Activated T-cell treated with anti-CD3 and anti-CD28 coated beads, Interleukin-2, amount 50 U/mL, for 24 hours (primary cell): ENCODE results near the gene NCKAP5.

ENCODE experiments used
- DNase-seq: peaks from one replicate; pipeline ENCODE4 v3.0.0-alpha.2; 2020
- H3K27ac Mint-ChIP-seq: 2 replicates; pipeline ENCODE4 v1.8.0; 2020; ENCODE audit warnings: mild to moderate bottlenecking, mixed read lengths
- H3K27me3 Mint-ChIP-seq: 2 replicates; pipeline ENCODE4 v1.8.0; 2020; ENCODE audit warnings: mixed read lengths
- H3K36me3 Mint-ChIP-seq: 2 replicates; pipeline ENCODE4 v1.8.0; 2020; ENCODE audit warnings: low read depth, mixed read lengths
- H3K4me1 Mint-ChIP-seq: 2 replicates; pipeline ENCODE4 v1.8.0; 2020; ENCODE audit warnings: low read depth, mixed read lengths
- H3K4me3 Mint-ChIP-seq: 2 replicates; pipeline ENCODE4 v1.8.0; 2020; ENCODE audit warnings: mild to moderate bottlenecking, moderate library complexity, mixed read lengths
- H3K9me3 Mint-ChIP-seq: 2 replicates; pipeline ENCODE4 v1.8.0; 2020; ENCODE audit warnings: mixed read lengths

NCKAP5 gene

GRCh38 chr2:132876745-132877391, 691.4 kb downstream of the NCKAP5 start:
- no peak for DNase-seq
- Mint-ChIP-seq H3K27me3 (no peaks in the 10 kb centered on the region), H3K4me3 (no peak overlapping the region), H3K4me1 (no peaks in the 10 kb centered on the region), H3K36me3 (no peaks in the 10 kb centered on the region), H3K27ac (no peak overlapping the region), H3K9me3 (peaks cover 4% of the 10 kb centered on the region)

GRCh38 chr2:132875193-132875592, 693.1 kb downstream of the NCKAP5 start:
- Mint-ChIP-seq H3K27ac (no peak overlapping the region), H3K4me1 (no peaks in the 10 kb centered on the region), H3K9me3 (peaks cover 4% of the 10 kb centered on the region), H3K36me3 (no peaks in the 10 kb centered on the region), H3K27me3 (no peaks in the 10 kb centered on the region), H3K4me3 (no peak overlapping the region)
- DNase-seq, result no peak

GRCh38 chr2:132873738-132874137, 694.5 kb downstream of the NCKAP5 start:
- Mint-ChIP-seq H3K36me3 (no peaks in the 10 kb centered on the region), H3K27me3 (no peaks in the 10 kb centered on the region), H3K9me3 (peaks cover 4% of the 10 kb centered on the region), H3K4me3 (no peak overlapping the region), H3K4me1 (no peaks in the 10 kb centered on the region), H3K27ac (no peak overlapping the region)
- no peak for DNase-seq

- Mint-ChIP-seq H3K9me3 (peaks cover 2% of the 10 kb centered on the region), H3K27me3 (no peaks in the 10 kb centered on the region), H3K4me3 (no peak overlapping the region), H3K27ac (no peak overlapping the region), H3K36me3 (no peaks in the 10 kb centered on the region), H3K4me1 (no peaks in the 10 kb centered on the region)
- no peak for DNase-seq
Measured at GRCh38 chr2:132871831-132872230, 696.4 kb downstream of the NCKAP5 start.

GRCh38 chr2:132863961-132864360, 704.3 kb downstream of the NCKAP5 start:
- DNase-seq, result no peak
- Mint-ChIP-seq H3K27me3 (no peaks in the 10 kb centered on the region), H3K27ac (no peak overlapping the region), H3K36me3 (no peaks in the 10 kb centered on the region), H3K9me3 (no peaks in the 10 kb centered on the region), H3K4me3 (no peak overlapping the region), H3K4me1 (no peaks in the 10 kb centered on the region)

- Mint-ChIP-seq H3K27me3 (no peaks in the 10 kb centered on the region), H3K27ac (no peak overlapping the region), H3K36me3 (no peaks in the 10 kb centered on the region), H3K4me3 (no peak overlapping the region), H3K9me3 (no peaks in the 10 kb centered on the region), H3K4me1 (no peaks in the 10 kb centered on the region)
- no peak for DNase-seq
Measured at GRCh38 chr2:132860220-132860619, 708.0 kb downstream of the NCKAP5 start.

- H3K27me3 Mint-ChIP-seq, result no peaks in the 10 kb centered on the region
- no peaks in the 10 kb centered on the region for H3K4me1 Mint-ChIP-seq
- no peak overlapping the region for H3K4me3 Mint-ChIP-seq
- no peak overlapping the region for H3K27ac Mint-ChIP-seq
- no peaks in the 10 kb centered on the region for H3K9me3 Mint-ChIP-seq
- no peaks in the 10 kb centered on the region for H3K36me3 Mint-ChIP-seq
- DNase-seq, result no peak
Measured at GRCh38 chr2:132859590-132859989, 708.7 kb downstream of the NCKAP5 start.

GRCh38 chr2:132857319-132857718, 710.9 kb downstream of the NCKAP5 start:
- Mint-ChIP-seq H3K4me1 (no peaks in the 10 kb centered on the region), H3K4me3 (no peak overlapping the region), H3K27ac (no peak overlapping the region)

GRCh38 chr2:132850688-132851087, 717.6 kb downstream of the NCKAP5 start:
- H3K27me3 Mint-ChIP-seq, result no peaks in the 10 kb centered on the region

More at GRCh38 chr2:132857319-132857718, 710.9 kb downstream of the NCKAP5 start:
- DNase-seq, result no peak
- Mint-ChIP-seq H3K27me3 (no peaks in the 10 kb centered on the region), H3K9me3 (no peaks in the 10 kb centered on the region), H3K36me3 (no peaks in the 10 kb centered on the region)

GRCh38 chr2:132849118-132849517, 719.1 kb downstream of the NCKAP5 start:
- DNase-seq, result no peak
- H3K27me3 Mint-ChIP-seq, result no peaks in the 10 kb centered on the region
- H3K27ac Mint-ChIP-seq, result no peak overlapping the region
- H3K9me3 Mint-ChIP-seq, result no peaks in the 10 kb centered on the region
- H3K36me3 Mint-ChIP-seq, result no peaks in the 10 kb centered on the region
- H3K4me3 Mint-ChIP-seq, result no peak overlapping the region
- no peaks in the 10 kb centered on the region for H3K4me1 Mint-ChIP-seq

More at GRCh38 chr2:132850688-132851087, 717.6 kb downstream of the NCKAP5 start:
- H3K27ac Mint-ChIP-seq, result no peak overlapping the region
- no peak for DNase-seq
- H3K36me3 Mint-ChIP-seq, result no peaks in the 10 kb centered on the region
- no peaks in the 10 kb centered on the region for H3K4me1 Mint-ChIP-seq
- H3K4me3 Mint-ChIP-seq, result no peak overlapping the region
- no peaks in the 10 kb centered on the region for H3K9me3 Mint-ChIP-seq

- no peaks in the 10 kb centered on the region for H3K9me3 Mint-ChIP-seq
- H3K27ac Mint-ChIP-seq, result no peak overlapping the region
- H3K4me3 Mint-ChIP-seq, result no peak overlapping the region
- H3K36me3 Mint-ChIP-seq, result no peaks in the 10 kb centered on the region
- no peaks in the 10 kb centered on the region for H3K4me1 Mint-ChIP-seq
- H3K27me3 Mint-ChIP-seq, result no peaks in the 10 kb centered on the region
- no peak for DNase-seq
Measured at GRCh38 chr2:132845339-132845738, 722.9 kb downstream of the NCKAP5 start.

- Mint-ChIP-seq H3K9me3 (no peaks in the 10 kb centered on the region), H3K4me1 (no peaks in the 10 kb centered on the region), H3K4me3 (no peak overlapping the region), H3K36me3 (no peaks in the 10 kb centered on the region), H3K27ac (no peak overlapping the region), H3K27me3 (no peaks in the 10 kb centered on the region)
- DNase-seq, result no peak
Measured at GRCh38 chr2:132844585-132844984, 723.7 kb downstream of the NCKAP5 start.

- Mint-ChIP-seq H3K4me1 (no peaks in the 10 kb centered on the region), H3K36me3 (no peaks in the 10 kb centered on the region), H3K9me3 (peaks cover 6% of the 10 kb centered on the region), H3K27ac (no peak overlapping the region), H3K4me3 (no peak overlapping the region), H3K27me3 (no peaks in the 10 kb centered on the region)
- DNase-seq, result no peak
Measured at GRCh38 chr2:132837769-132838168, 730.5 kb downstream of the NCKAP5 start.

- H3K27me3 Mint-ChIP-seq, result no peaks in the 10 kb centered on the region
- no peak overlapping the region for H3K27ac Mint-ChIP-seq
- H3K4me3 Mint-ChIP-seq, result no peak overlapping the region
- H3K36me3 Mint-ChIP-seq, result no peaks in the 10 kb centered on the region
- no peak for DNase-seq
- H3K4me1 Mint-ChIP-seq, result no peaks in the 10 kb centered on the region
- H3K9me3 Mint-ChIP-seq, result peaks cover 9% of the 10 kb centered on the region
Measured at GRCh38 chr2:132830321-132830827, 737.9 kb downstream of the NCKAP5 start.

- H3K36me3 Mint-ChIP-seq, result no peaks in the 10 kb centered on the region
Measured at GRCh38 chr2:132825601-132826000, 742.7 kb downstream of the NCKAP5 start.

GRCh38 chr2:132824716-132825115, 743.5 kb downstream of the NCKAP5 start:
- DNase-seq, result no peak
- Mint-ChIP-seq H3K27ac (no peak overlapping the region), H3K4me1 (no peaks in the 10 kb centered on the region), H3K36me3 (no peaks in the 10 kb centered on the region), H3K4me3 (no peak overlapping the region), H3K27me3 (no peaks in the 10 kb centered on the region), H3K9me3 (no peaks in the 10 kb centered on the region)

More at GRCh38 chr2:132825601-132826000, 742.7 kb downstream of the NCKAP5 start:
- Mint-ChIP-seq H3K4me3 (no peak overlapping the region), H3K27ac (no peak overlapping the region), H3K4me1 (no peaks in the 10 kb centered on the region), H3K9me3 (no peaks in the 10 kb centered on the region), H3K27me3 (no peaks in the 10 kb centered on the region)
- DNase-seq, result no peak
